NB4 (cell line): ENCODE measurements around the gene YIPF1.

Experiments used
- CTCF ChIP-seq: IDR thresholded peaks from one replicate; pipeline ENCODE4 v1.5.1; 2012; ENCODE audit warnings: low read depth, low read length
- MAX ChIP-seq: IDR thresholded peaks from 2 replicates; pipeline ENCODE4 v1.6.1; 2011; ENCODE audit warnings: low read depth, low read length
- MYC ChIP-seq: IDR thresholded peaks from 2 replicates; pipeline ENCODE4 v1.6.1; 2011; ENCODE audit warnings: low read depth, low read length
- POLR2A ChIP-seq: IDR thresholded peaks from 2 replicates; pipeline ENCODE4 v1.6.1; 2011; ENCODE audit warnings: mild to moderate bottlenecking; ENCODE audit not compliant: insufficient read length; ENCODE audit errors: extremely low read depth

GRCh38 chr1:53929246-53929960 lies 39.8 kb upstream of the YIPF1 start:
- TF ChIP-seq CTCF, result no peak
- no peak for TF ChIP-seq POLR2A
- no peak for TF ChIP-seq MAX
- TF ChIP-seq MYC, result no peak
